HG03520 (cell line): ENCODE results near the gene STK24.
A peak's percentile ranks its signal among the peaks of the same experiment; 100 is the strongest.

Experiments
- ATAC-seq: cut with Tn5 transposase; IDR thresholded peaks from one replicate; pipeline ENCODE4 v1.9.1; 2021; ENCODE audit warnings: mild to moderate bottlenecking, moderate library complexity; ENCODE audit not compliant: unreplicated experiment

The STK24 gene

GRCh38 chr13:98493042-98493712 is 83.7 kb downstream of the STK24 start:
- ATAC-seq: no peak

GRCh38 chr13:98492335-98493041 is 84.4 kb downstream of the STK24 start:
- no peak for ATAC-seq

GRCh38 chr13:98490866-98491265 is 86.0 kb downstream of the STK24 start:
- ATAC-seq: no peak

- no peak for ATAC-seq
These were observed 86.6 kb downstream of the STK24 start for GRCh38 chr13:98490195-98490836.

- ATAC-seq: no peak
These were observed 87.3 kb downstream of the STK24 start for GRCh38 chr13:98489446-98490194.

GRCh38 chr13:98488736-98489135 is 88.2 kb downstream of the STK24 start:
- peak; percentile 68 for ATAC-seq

GRCh38 chr13:98487522-98487921 is 89.4 kb downstream of the STK24 start:
- ATAC-seq: no peak

- ATAC-seq: no peak
These were observed 89.9 kb downstream of the STK24 start for GRCh38 chr13:98487016-98487415.

- no peak for ATAC-seq
These were observed 90.5 kb downstream of the STK24 start for GRCh38 chr13:98486412-98486811.

GRCh38 chr13:98485561-98485960 is 91.3 kb downstream of the STK24 start:
- no peak for ATAC-seq

- no peak for ATAC-seq
These were observed 92.4 kb downstream of the STK24 start for GRCh38 chr13:98484289-98485219.

- ATAC-seq: no peak
These were observed 93.2 kb downstream of the STK24 start for GRCh38 chr13:98483601-98484288.

- no peak for ATAC-seq
These were observed 94.1 kb downstream of the STK24 start for GRCh38 chr13:98482476-98483444.

GRCh38 chr13:98480915-98481877 is 95.7 kb downstream of the STK24 start:
- no peak for ATAC-seq

GRCh38 chr13:98479496-98480003 is 97.4 kb downstream of the STK24 start:
- no peak for ATAC-seq

- ATAC-seq: peak; percentile 28
These were observed 98.4 kb downstream of the STK24 start for GRCh38 chr13:98478189-98479129.
